ENCODE measurements around the gene NEK6. TPM values are rescaled to one million over a fixed set of nuclear protein-coding genes. Genes with fewer than 3 reads are reported as not detected.

Gene NEK6
- total and polyA plus RNA-seq, 2 of the 8 experiments (the other 6 are each of a cell fraction or from before 2014, with no cell fraction given) = 17.7 to 19.7 TPM

DNA sequence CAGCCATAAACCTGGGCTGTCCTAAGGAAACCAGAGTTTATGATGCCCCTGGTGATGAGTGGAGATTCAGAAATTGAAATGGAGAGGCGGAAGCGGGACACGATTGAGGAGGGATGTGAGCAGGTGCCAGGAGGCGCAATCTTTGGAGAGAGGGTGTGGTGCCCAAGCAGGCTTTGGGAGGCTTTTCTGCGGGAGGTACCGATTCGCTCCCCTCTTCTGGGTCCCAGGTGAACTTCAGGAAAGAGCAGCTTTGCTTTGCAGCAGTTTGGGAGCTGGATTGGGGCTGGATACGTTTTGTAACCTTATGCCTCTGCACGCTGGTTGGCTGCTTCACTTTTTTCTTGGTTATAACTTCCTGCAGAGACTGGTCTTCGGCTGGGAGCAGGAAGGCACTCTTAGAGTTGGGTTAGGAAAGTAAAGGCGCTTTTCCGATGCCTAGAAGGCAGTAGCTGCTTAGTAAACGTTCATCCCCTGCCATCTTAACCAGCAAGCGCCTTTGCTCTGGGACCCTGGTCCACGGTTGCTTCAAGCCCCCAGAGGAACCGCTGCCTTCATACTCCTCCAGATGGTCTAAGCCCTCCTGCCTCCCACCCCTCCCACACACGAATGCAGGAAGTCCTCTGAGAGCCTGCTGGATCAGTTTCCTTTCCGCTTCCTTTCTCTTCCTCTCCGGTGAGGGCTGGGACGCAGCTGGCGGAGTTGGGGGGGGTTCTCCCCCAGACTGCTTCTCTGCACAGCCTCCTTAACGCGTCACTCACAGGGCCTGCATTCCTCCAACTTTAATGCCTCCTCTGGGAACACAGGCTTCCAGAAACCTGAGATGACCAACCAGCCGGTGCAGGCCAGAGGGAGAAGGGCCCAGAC lies 15.2 kb upstream of the NEK6 start:
- Histone ChIP-seq H4K20me1 (replicated peaks in 1 of 2; ENCODE audit: control insufficient read depth in 1 of 2, insufficient read depth in 2 of 2, low read length in 2 of 2) (no peaks in the 10 kb centered on the region), H3K14ac (ENCODE audit: insufficient read length) (no peak overlapping the region), H3K4ac (replicated peaks; ENCODE audit: insufficient read length, low read depth, low read length) (no peak overlapping the region), H3K27ac (ENCODE audit: low read depth, low read length) (no peak overlapping the region; the same call in 1 of the 2 replicates), H4K5ac (ENCODE audit: insufficient read length, low read depth, low read length) (no peak overlapping the region), H2BK12ac (ENCODE audit: low read depth, low read length) (peak overlapping the region; percentile 68), H4K91ac (replicated peaks; ENCODE audit: insufficient read length, low read length) (peak overlapping the region; percentile 25), H3K9me3 (ENCODE audit: insufficient read depth in 2 of 2, low read depth in 1 of 2, low read length in 1 of 2) (no peaks in the 10 kb centered on the region), H4K8ac (ENCODE audit: extremely low read depth, insufficient read depth, low read length) (peak overlapping the region; percentile 75; the same call in 1 of the 2 replicates), H3K23me2 (ENCODE audit: low read depth, low read length) (no peaks in the 10 kb centered on the region), H2BK120ac (replicated peaks; ENCODE audit: low read depth, low read length) (no peak overlapping the region), H3K4me3 (ENCODE audit: extremely low read depth in 1 of 4, insufficient read depth in 2 of 4, low read depth in 3 of 4, low read length in 4 of 4) (peak overlapping the region in 1 of 4 experiments; percentile 31; a peak in 3 of 8 replicates), H3K4me2 (ENCODE audit: insufficient read depth in 1 of 2, low read depth in 2 of 2, low read length in 2 of 2) (peak overlapping the region; percentile 43 to 55), H3K79me2 (ENCODE audit: control insufficient read depth in 1 of 2, insufficient read depth in 2 of 2, low read length in 2 of 2) (no peaks in the 10 kb centered on the region), H3K23ac (ENCODE audit: insufficient read length) (no peak overlapping the region), H3K4me1 (replicated peaks in 1 of 4; ENCODE audit: control insufficient read depth in 3 of 4, insufficient read depth in 4 of 4, low read length in 3 of 4) (peaks cover 0 to 12% (median 6%) of the 10 kb centered on the region in 4 experiments), H2BK5ac (ENCODE audit: low read depth, low read length) (peak overlapping the region; percentile 54), H3K79me1 (ENCODE audit: low read depth, low read length) (no peaks in the 10 kb centered on the region), H2BK20ac (ENCODE audit: low read length) (no peak overlapping the region), H3K9ac (replicated peaks in 1 of 4; ENCODE audit: extremely low read depth in 1 of 4, low read depth in 3 of 4, low read length in 3 of 4) (no peak overlapping the region; a peak in 1 of 7 replicates), H3K18ac (ENCODE audit: extremely low read depth, low read length) (no peak overlapping the region; the same call in none of the 2 replicates), H2BK15ac (ENCODE audit: low read length) (peak overlapping the region; percentile 81; the same call in 1 of the 2 replicates), H3K56ac (replicated peaks; ENCODE audit: insufficient read length, low read depth, low read length) (no peak overlapping the region), H3K36me3 (ENCODE audit: control insufficient read depth in 2 of 4, insufficient read depth in 4 of 4, low read length in 3 of 4) (no peaks in the 10 kb centered on the region), H3K27me3 (replicated peaks in 1 of 4; ENCODE audit: control insufficient read depth in 3 of 4, extremely low read depth in 1 of 4, insufficient read depth in 3 of 4, low read length in 3 of 4) (no peaks in the 10 kb centered on the region), H2AK5ac (ENCODE audit: low read depth, low read length) (no peak overlapping the region), H2AFZ (ENCODE audit: low read length) (peak overlapping the region; percentile 84)
- ChIA-PET CTCF (ENCODE audit: partially characterized antibody) (interaction anchor here (0.8 to 1.8 kb wide), 6 partner anchors 9 to 100 kb away, joined by 3 to 4 read pairs (median 4); no protein-coding TSS in a partner anchor), POLR2A (ENCODE audit: partially characterized antibody) (interaction anchor here (0.7 to 1.1 kb wide), 5 partner anchors 17 to 356 kb away, joined by 3 to 4 read pairs (median 3); no protein-coding TSS in a partner anchor)
- FAIRE-seq (no peak), DNase-seq (ENCODE audit: low read depth in 1 of 2, low spot score in 2 of 2) (peak in 1 of 2 experiments; percentile 67)
- 49% methylated on average over 24 of the region's 24 CpGs; no CpG with 5 or more reads in 1 of the 2 experiments for WGBS, 2 experiments (ENCODE audit: extremely low coverage in 1 of 2, insufficient coverage in 1 of 2, insufficient read length in 1 of 2, insufficient replicate concordance in 2 of 2, low coverage in 1 of 2, low lambda C conversion rate in 2 of 2, missing lambda C conversion rate in 1 of 2)
- TF ChIP-seq USF2 (IDR thresholded peaks at IDR 0.05; ENCODE audit: low read length) (no peak), TBP (IDR thresholded peaks at IDR 0.05; ENCODE audit: low read depth, low read length) (0 out of 2 replicates have a peak, but pooled peaks have one; percentile 29), CREB1 (IDR thresholded peaks at IDR 0.05) (peak; percentile 58), SIN3A (conservative IDR thresholded peaks at IDR 0.05 in 1 of 2, IDR thresholded peaks at IDR 0.05 in 1 of 2; ENCODE audit: low read depth in 1 of 2, low read length in 2 of 2) (no peak), POLR2A (IDR thresholded peaks at IDR 0.05; ENCODE audit: control extremely low read depth in 1 of 2, low read depth in 2 of 2, low read length in 2 of 2) (peak in 1 of 2 experiments; percentile 60; a peak in 1 of 3 replicates), TEAD4 (IDR thresholded peaks at IDR 0.05; ENCODE audit: low read depth, low read length) (peak; percentile 24; the same call in 1 of the 2 replicates), E2F6 (IDR thresholded peaks at IDR 0.05) (0 out of 2 replicates have a peak, but pooled peaks have one; percentile 39), EGR1 (IDR thresholded peaks at IDR 0.05; ENCODE audit: borderline replicate concordance, low read depth, low read length) (0 out of 2 replicates have a peak, but pooled peaks have one; percentile 26), SP4 (IDR thresholded peaks at IDR 0.05; ENCODE audit: low read length) (0 out of 2 replicates have a peak, but pooled peaks have one; percentile 58), ASH2L (IDR thresholded peaks at IDR 0.05; ENCODE audit: low read length) (no peak)

Measured in H1 (cell line).